Left colon (tissue), 2 donors: ENCODE data around the gene THAP8. TPM values are rescaled to one million over a fixed set of nuclear protein-coding genes. Genes with fewer than 3 reads are reported as not detected.

Source experiments
- total RNA-seq, 2 donors: library from RNA; stranded (reverse); fragmentation: NEBNext Ultra II Directional; extraction: Animal tissue kit (Norgen Biotek cat#: 25700); gene quantifications; one replicate each; pipeline ENCODE4 v1.2.1, GENCODE V29; 2021
- donor health status: DM: no; HTN: no; CAD: no.
- donor health status: DM: yes; HTN: yes; CAD: no.

Gene THAP8
- total RNA-seq, 2 donors from 2014 or later = 3.6 to 4.5 TPM

Other genes with a start within 250 kb of the THAP8 start
- not detected for gene PRODH2, start 241.4 kb downstream of the THAP8 start, total RNA-seq
- gene NPHS1, start 201.8 kb downstream of the THAP8 start, total RNA-seq = not detected
- under 1 TPM in 1 of 2 donors, not detected in 1; 0.11 TPM for gene KIRREL2, start 197.4 kb downstream of the THAP8 start, total RNA-seq
- gene APLP1, start 185.7 kb downstream of the THAP8 start, total RNA-seq = 1 to 10 TPM; 1.8 to 4.7 TPM
- gene NFKBID, start 153.7 kb downstream of the THAP8 start, total RNA-seq = 10 to 100 TPM; 10.0 to 10.1 TPM
- gene HCST, start 151.8 kb downstream of the THAP8 start, total RNA-seq = 1 to 10 TPM; 1.0 to 6.1 TPM
- gene TYROBP, start 146.0 kb downstream of the THAP8 start, total RNA-seq = 10 to 100 TPM in 1 of 2 donors, 1 to 10 TPM in 1; 8.2 to 41.3 TPM
- gene LRFN3, start 117.9 kb downstream of the THAP8 start, total RNA-seq = 10 to 100 TPM; 12.5 to 14.7 TPM
- 10 to 100 TPM; 19.6 to 20.0 TPM for gene SDHAF1, start 59.1 kb downstream of the THAP8 start, total RNA-seq
- gene SYNE4, start 45.5 kb downstream of the THAP8 start, total RNA-seq = 1 to 10 TPM; 6.5 to 9.0 TPM
- gene ALKBH6, start 40.1 kb downstream of the THAP8 start, total RNA-seq = 10 to 100 TPM; 15.3 to 22.1 TPM
- 10 to 100 TPM in 1 of 2 donors, 1 to 10 TPM in 1; 3.1 to 10.6 TPM for gene CLIP3, start 21.4 kb downstream of the THAP8 start, total RNA-seq
- gene WDR62, start 612 bp upstream of the THAP8 start, total RNA-seq = 1 to 10 TPM in 1 of 2 donors, under 1 TPM in 1; 0.84 to 4.5 TPM
- not detected for gene OVOL3, start 56.9 kb upstream of the THAP8 start, total RNA-seq
- 10 to 100 TPM; 39.4 to 42.7 TPM for gene POLR2I, start 60.6 kb upstream of the THAP8 start, total RNA-seq
- 100 to 1,000 TPM in 1 of 2 donors, 10 to 100 TPM in 1; 90.0 to 102 TPM for gene TBCB, start 61.2 kb upstream of the THAP8 start, total RNA-seq
- gene CAPNS1, start 85.8 kb upstream of the THAP8 start, total RNA-seq = 100 to 1,000 TPM; 757 to 814 TPM
- 10 to 100 TPM in 1 of 2 donors, 1 to 10 TPM in 1; 5.5 to 21.3 TPM for gene COX7A1, start 98.2 kb upstream of the THAP8 start, total RNA-seq
- gene ZNF565, start 160.4 kb upstream of the THAP8 start, total RNA-seq = 1 to 10 TPM; 2.8 to 3.4 TPM
- 10 to 100 TPM; 33.9 to 40.6 TPM for gene ZNF146, start 160.8 kb upstream of the THAP8 start, total RNA-seq